SK-N-SH (cell line): Measurements from ENCODE around the gene PSMB9. TPM values are rescaled to one million over a fixed set of nuclear protein-coding genes. Genes with fewer than 3 reads are reported as not detected.
"Not testable (repeated sequence)": the region's sequence is repeated elsewhere in the genome, so short reads cannot be mapped to it uniquely, and the experiment has no call there.

Experiments used
- CTCF ChIA-PET: fragments of 300-600, 350-600 bp; formaldehyde crosslinking; extraction: SDS; loops from one replicate; lab custom pipeline; 2021; lab: Yijun Ruan, JAX
- POLR2A ChIA-PET: fragments of 350-600 bp; sonication (Branson Sonifier 250); formaldehyde crosslinking; extraction: SDS; loops from one replicate; lab custom pipeline; 2020; ENCODE audit warnings: antibody characterized with exemption, inconsistent platforms; lab: Yijun Ruan, JAX
- DNase-seq: peaks from one replicate; pipeline ENCODE4 v3.0.0; 2012
- H2AFZ ChIP-seq: fragments of 200-600 bp; sonication (generic); 2 replicates; pipeline ENCODE4 v1.8.1; 2016; ENCODE audit warnings: antibody characterized with exemption, mild to moderate bottlenecking, low read depth
- H3F3A ChIP-seq: fragments of 200-600 bp; sonication (generic); replicated peaks from 2 replicates; pipeline ENCODE3; 2016; ENCODE audit warnings: antibody characterized with exemption, mild to moderate bottlenecking; ENCODE audit not compliant: insufficient read depth
- H3K27ac ChIP-seq, 2 experiments: fragments of 200-500 bp in 1 of 2; fragments of 200-600 bp in 1 of 2; sonication (Bioruptor generic) in 1 of 2; sonication (generic), shearing (Covaris generic) in 1 of 2; 2 replicates each; pipeline versions ENCODE4 v1.5.1 to v1.6.1; 2014 to 2016; ENCODE audit warnings: low read depth in 2 of 2, inconsistent platforms in 1 of 2, low read length in 1 of 2, mild to moderate bottlenecking in 1 of 2, mixed read lengths in 1 of 2
- H3K27me3 ChIP-seq: fragments of 200-600 bp; sonication (generic), shearing (Covaris generic); 2 replicates; pipeline ENCODE4 v1.6.1; 2016; ENCODE audit warnings: mixed run types; ENCODE audit not compliant: insufficient read depth
- H3K36me3 ChIP-seq, 2 experiments: fragments of 200-500 bp in 1 of 2; fragments of 200-600 bp in 1 of 2; sonication (Bioruptor generic) in 1 of 2; sonication (generic) in 1 of 2; replicated peaks in 1 of 2; 2 replicates each; pipeline versions ENCODE3 to v1.5.1; 2014 to 2016; ENCODE audit warnings: low read length in 1 of 2, mild to moderate bottlenecking in 1 of 2; ENCODE audit not compliant: insufficient read depth in 2 of 2, control insufficient read depth in 1 of 2
- H3K4me1 ChIP-seq, 2 experiments: fragments of 200-500 bp in 1 of 2; fragments of 200-600 bp in 1 of 2; sonication (Bioruptor generic) in 1 of 2; sonication (generic), shearing (Covaris generic) in 1 of 2; 2 replicates each; pipeline versions ENCODE4 v1.5.1 to v1.6.1; 2014 to 2016; ENCODE audit warnings: low read depth in 1 of 2, low read length in 1 of 2, mixed run types in 1 of 2; ENCODE audit not compliant: insufficient read depth in 2 of 2, control insufficient read depth in 1 of 2
- H3K4me2 ChIP-seq: fragments of 200-600 bp; sonication (generic), shearing (Covaris generic); 2 replicates; pipeline ENCODE4 v1.6.1; 2017; ENCODE audit warnings: mixed run types
- H3K4me3 ChIP-seq, 2 experiments: fragments of 200-500 bp in 1 of 2; fragments of 200-600 bp in 1 of 2; sonication (Bioruptor generic) in 1 of 2; sonication (generic), shearing (Covaris generic) in 1 of 2; 2 replicates each; pipeline versions ENCODE4 v1.5.1 to v1.8.1; 2014 to 2016; ENCODE audit warnings: low read depth in 2 of 2, inconsistent platforms in 1 of 2, low read length in 1 of 2, mild to moderate bottlenecking in 1 of 2, mixed read lengths in 1 of 2, moderate library complexity in 1 of 2
- H3K79me2 ChIP-seq: fragments of 200-600 bp; sonication (generic); 2 replicates; pipeline ENCODE4 v1.8.1; 2017; ENCODE audit warnings: mild to moderate bottlenecking; ENCODE audit not compliant: insufficient read depth
- H3K9ac ChIP-seq: fragments of 200-600 bp; sonication (generic); 2 replicates; pipeline ENCODE4 v1.6.1; 2017; ENCODE audit warnings: mixed run types
- H3K9me2 ChIP-seq: fragments of 200-600 bp; sonication (generic); 2 replicates; pipeline ENCODE4 v1.6.1; 2017; ENCODE audit warnings: mixed run types
- H3K9me3 ChIP-seq: fragments of 200-600 bp; sonication (generic); 2 replicates; pipeline ENCODE4 v1.6.1; 2017; ENCODE audit warnings: mixed run types, mild to moderate bottlenecking, moderate library complexity
- H4K20me1 ChIP-seq: fragments of 200-600 bp; sonication (generic); 2 replicates; pipeline ENCODE4 v1.6.1; 2017; ENCODE audit warnings: mild to moderate bottlenecking, mixed run types; ENCODE audit not compliant: insufficient read depth
- CTCF ChIP-seq: fragments of 200-600 bp; sonication (generic); IDR thresholded peaks from 2 replicates; pipeline ENCODE4 v1.6.1; 2017; ENCODE audit warnings: antibody characterized with exemption, mild to moderate bottlenecking, moderate library complexity
- ELF1 ChIP-seq: IDR thresholded peaks from 2 replicates; pipeline ENCODE4 v1.4.0; 2012
- EP300 ChIP-seq, 2 experiments: IDR thresholded peaks; 2 replicates each; pipeline versions ENCODE4 v1.4.0 to v1.6.1; 2012; ENCODE audit warnings: borderline replicate concordance in 1 of 2, low read depth in 1 of 2, low read length in 1 of 2
- MAX ChIP-seq: IDR thresholded peaks from 2 replicates; pipeline ENCODE4 v1.4.0; 2012; ENCODE audit warnings: low read depth
- MXI1 ChIP-seq: IDR thresholded peaks from 2 replicates; pipeline ENCODE4 v1.6.1; 2012; ENCODE audit warnings: mild to moderate bottlenecking, low read depth, low read length, improper control_type of control experiment
- NRF1 ChIP-seq: IDR thresholded peaks from 2 replicates; pipeline ENCODE4 v1.6.1; 2012; ENCODE audit warnings: low read depth, mild to moderate bottlenecking, low read length
- POLR2AphosphoS5 ChIP-seq: IDR thresholded peaks from 2 replicates; pipeline ENCODE4 v1.6.1; 2012; ENCODE audit warnings: low read depth, low read length
- RAD21 ChIP-seq: IDR thresholded peaks from 2 replicates; pipeline ENCODE4 v1.6.1; 2012; ENCODE audit warnings: mild to moderate bottlenecking, low read length
- RCOR1 ChIP-seq: fragments of 150-350 bp; IDR thresholded peaks from 2 replicates; pipeline ENCODE4 v1.6.1; 2017; ENCODE audit warnings: antibody characterized with exemption, low read length
- REST ChIP-seq: IDR thresholded peaks from 2 replicates; pipeline ENCODE4 v1.6.1; 2012; ENCODE audit warnings: mild to moderate bottlenecking, low read depth, low read length, moderate library complexity
- RFX5 ChIP-seq: IDR thresholded peaks from 2 replicates; pipeline ENCODE4 v1.6.1; 2012; ENCODE audit warnings: mild to moderate bottlenecking, improper control_type of control experiment, low read length
- SIN3A ChIP-seq: IDR thresholded peaks from 2 replicates; pipeline ENCODE4 v1.6.1; 2012; ENCODE audit warnings: low read depth, mild to moderate bottlenecking, low read length, moderate library complexity, borderline replicate concordance
- SMC3 ChIP-seq: IDR thresholded peaks from 2 replicates; pipeline ENCODE4 v1.6.1; 2012; ENCODE audit warnings: low read depth, low read length, improper control_type of control experiment
- TAF1 ChIP-seq: IDR thresholded peaks from 2 replicates; pipeline ENCODE4 v1.6.1; 2012; ENCODE audit warnings: low read depth, mild to moderate bottlenecking, low read length, moderate library complexity, borderline replicate concordance
- TEAD4 ChIP-seq: IDR thresholded peaks from 2 replicates; pipeline ENCODE4 v1.4.0; 2012; ENCODE audit warnings: mild to moderate bottlenecking, borderline replicate concordance; ENCODE audit not compliant: insufficient read depth
- USF1 ChIP-seq: IDR thresholded peaks from 2 replicates; pipeline ENCODE4 v1.4.0; 2012; ENCODE audit warnings: low read depth, borderline replicate concordance
- YY1 ChIP-seq: IDR thresholded peaks from 2 replicates; pipeline ENCODE4 v1.4.0; 2012; ENCODE audit warnings: low read depth, mild to moderate bottlenecking
- WGBS: methylation state at CpG from one replicate; pipeline ENCODE4 v1.1.6; 2017; ENCODE audit warnings: low lambda C conversion rate; 5-methylcytosine and 5-hydroxymethylcytosine counted together
- polyA plus RNA-seq, 3 experiments: library from polyadenylated mRNA; depleted of rRNA; stranded (reverse); fragments of >200 nt; gene quantifications; 2 replicates each; pipeline ENCODE4 v1.2.3, GENCODE V29; 2012

PSMB9 gene
- polyA plus RNA-seq (2012; rRNA removed), result 52.4 and 83.7 TPM in 2 replicates
- polyA plus RNA-seq (2012; cell fraction: cytosol; rRNA removed), result 51.2 and 54.6 TPM in 2 replicates
- 25.2 and 32.3 TPM in 2 replicates for polyA plus RNA-seq (2012; cell fraction: nucleus; rRNA removed)

- Histone ChIP-seq H3K79me2 (peaks cover 4% of the 10 kb centered on the region; the same call in 1 of the 2 replicates), H3F3A (peaks cover 8% of the 10 kb centered on the region), H3K4me2 (peak within 1 kb of the TSS; percentile 99), H2AFZ (peak within 1 kb of the TSS; percentile 93), H3K27me3 (no peaks in the 10 kb centered on the region), H3K4me3 (peak within 1 kb of the TSS; percentile 88 to 89), H4K20me1 (no peaks in the 10 kb centered on the region), H3K36me3 (peaks cover 3 to 7% of the 10 kb centered on the region in 2 experiments), H3K4me1 (peaks cover 0 to 14% of the 10 kb centered on the region in 2 experiments; a peak in 1 of 4 replicates), H3K27ac (peak within 1 kb of the TSS; percentile 83 to 90), H3K9ac (peak within 1 kb of the TSS; percentile 71), H3K9me2 (no peaks in the 10 kb centered on the region), H3K9me3 (no peaks in the 10 kb centered on the region)
- peak; percentile 17; the same call in 1 of the 2 replicates for TF ChIP-seq NRF1
- TF ChIP-seq RAD21, result peak; percentile 46
- TF ChIP-seq EP300 (IDR thresholded peaks at IDR 0.05; ENCODE audit: borderline replicate concordance in 1 of 2, low read depth in 1 of 2, low read length in 1 of 2), result no peak
- TF ChIP-seq SIN3A, result peak; percentile 62; the same call in 1 of the 2 replicates
- peak; percentile 9 for TF ChIP-seq POLR2AphosphoS5
- peak; percentile 64 for TF ChIP-seq CTCF
- peak; percentile 60 for TF ChIP-seq SMC3
- TF ChIP-seq RCOR1, result no peak
- TF ChIP-seq MAX, result peak; percentile 40
- peak; percentile 99 for TF ChIP-seq RFX5
- TF ChIP-seq MXI1, result peak; percentile 48; the same call in 1 of the 2 replicates
- TF ChIP-seq ELF1, result no peak
- TF ChIP-seq YY1, result peak; percentile 55; the same call in 1 of the 2 replicates
- no peak for TF ChIP-seq TEAD4
- TF ChIP-seq TAF1, result peak; percentile 44
- TF ChIP-seq REST, result peak; percentile 90
- no peak for TF ChIP-seq USF1
- peak; percentile 87 for DNase-seq
- CTCF ChIA-PET, result interaction anchor here (0.8 to 8.3 kb wide), 11 partner anchors 10 to 395 kb away, joined by 3 to 137 read pairs (median 7); partner anchors contain the start of genes HLA-DMA, PSMB8 and TAP2
- WGBS, result 1% methylated on average over 38 of the region's 68 CpGs
- POLR2A ChIA-PET, result interaction anchor here (0.9 to 1.5 kb wide), 2 partner anchors 10 to 118 kb away, joined by 3 to 4 read pairs; no protein-coding TSS in a partner anchor
These were observed at the start of gene PSMB9, which contains the start of gene TAP1 for GRCh38 chr6:32853541-32854375. PSMB9 (plus strand) TSS chr6:32854192; CDS start chr6:32854230, 38 bp downstream. TAP1 (minus strand) TSS chr6:32853704; CDS start chr6:32853636, 68 bp downstream.

- H3K4me2 ChIP-seq, H3K4me3 ChIP-seq, H2AFZ ChIP-seq, H3K9me3 ChIP-seq, H3F3A ChIP-seq, H3K79me2 ChIP-seq, H3K9ac ChIP-seq, DNase-seq, H4K20me1 ChIP-seq, H3K36me3 ChIP-seq, POLR2A ChIA-PET, H3K27ac ChIP-seq, H3K4me1 ChIP-seq, H3K9me2 ChIP-seq: not testable (repeated sequence)
- H3K27me3 ChIP-seq, result peaks cover 20% of the 10 kb centered on the region; the same call in 1 of the 2 replicates
- CTCF ChIA-PET, result interaction anchor here (2.9 to 3.8 kb wide), 2 partner anchors 63 to 392 kb away, joined by 9 to 14 read pairs; no protein-coding TSS in a partner anchor
These were observed 48.6 kb upstream of the PSMB9 start for GRCh38 chr6:32805404-32805803.
